ENCODE measurements around the gene SLC25A30. TPM values are rescaled to one million over a fixed set of nuclear protein-coding genes. Genes with fewer than 3 reads are reported as not detected.

SLC25A30 gene
- total and polyA plus RNA-seq, 9 of the 15 experiments (the other 6 are each of a cell fraction or from before 2014, with no cell fraction given), result 1.1 to 11.1 (median 5.6) TPM

DNA sequence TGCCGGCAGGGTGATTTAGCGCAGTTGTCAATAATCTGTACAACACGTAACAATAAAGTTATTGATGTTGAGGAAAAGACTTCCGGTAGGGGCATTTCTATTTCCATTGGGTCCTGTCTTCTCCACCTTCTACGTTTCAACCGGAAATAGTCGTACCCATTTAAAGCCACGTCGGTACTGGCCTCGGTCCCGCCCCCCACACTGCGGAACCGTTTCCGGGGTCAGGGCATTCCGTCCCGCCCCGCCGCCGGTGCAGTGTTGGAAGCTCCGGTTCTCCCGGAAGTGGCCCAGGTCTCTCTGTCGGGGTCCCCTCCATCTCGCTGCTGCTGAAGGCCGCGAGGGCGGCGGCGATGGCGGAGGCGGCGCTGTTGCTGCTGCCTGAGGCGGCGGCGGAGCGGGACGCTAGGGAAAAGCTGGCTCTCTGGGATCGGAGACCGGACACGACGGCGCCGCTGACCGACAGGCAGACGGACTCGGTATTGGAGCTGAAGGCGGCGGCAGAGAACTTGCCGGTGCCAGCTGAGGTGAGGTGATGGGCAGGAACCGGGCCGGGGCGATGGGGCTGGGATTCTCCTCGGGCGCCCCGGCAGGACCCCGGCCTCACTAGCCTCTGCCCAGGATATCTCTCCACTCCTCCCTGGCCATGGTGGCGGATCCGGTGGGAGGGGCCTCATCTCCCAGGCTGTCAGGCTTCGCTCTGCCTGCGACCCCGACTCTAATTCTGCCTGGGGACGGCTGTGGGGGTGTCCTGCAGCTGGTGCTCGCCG is 46.7 kb upstream of the SLC25A30 start, which contains the start of gene COG3 (continued):
- TF ChIP-seq NONO (IDR thresholded peaks at IDR 0.05; ENCODE audit: low read depth in 2 of 2, low read length in 1 of 2) (peak in 1 of 2 experiments; percentile 26; a peak in 1 of 4 replicates), ZNF778 (CRISPR knock-in tag; IDR thresholded peaks at IDR 0.05) (no peak), MCM3 (IDR thresholded peaks at IDR 0.05) (no peak), SNRNP70 (optimal IDR thresholded peaks at IDR 0.05; ENCODE audit: low read depth, low read length) (no peak), TAF1 (IDR thresholded peaks at IDR 0.05; ENCODE audit: control insufficient read depth, extremely low read depth, insufficient read depth, low read length, severe bottlenecking) (peak; percentile 74), ZNF253 (CRISPR knock-in tag; conservative IDR thresholded peaks at IDR 0.05) (no peak), KAT8 (IDR thresholded peaks at IDR 0.05; ENCODE audit: low read depth) (no peak), EGR1 (conservative IDR thresholded peaks at IDR 0.05) (0 out of 2 replicates have a peak, but pooled peaks have one; percentile 13), SMARCB1 (IDR thresholded peaks at IDR 0.05; ENCODE audit: insufficient read length, low read depth) (no peak), SMARCA5 (IDR thresholded peaks at IDR 0.05) (no peak), ELF2 (CRISPR knock-in tag; IDR thresholded peaks at IDR 0.05) (peak; percentile 73), SRSF1 (IDR thresholded peaks at IDR 0.05; ENCODE audit: low read depth, low read length) (no peak), ZSCAN32 (CRISPR knock-in tag; IDR thresholded peaks at IDR 0.05) (no peak), SIN3B (IDR thresholded peaks at IDR 0.05; ENCODE audit: low read depth) (no peak; the same call in 1 of the 2 replicates), MTF1 (CRISPR knock-in tag; IDR thresholded peaks at IDR 0.05; ENCODE audit: borderline replicate concordance) (no peak)
- TF ChIP-seq, protein P1, sequence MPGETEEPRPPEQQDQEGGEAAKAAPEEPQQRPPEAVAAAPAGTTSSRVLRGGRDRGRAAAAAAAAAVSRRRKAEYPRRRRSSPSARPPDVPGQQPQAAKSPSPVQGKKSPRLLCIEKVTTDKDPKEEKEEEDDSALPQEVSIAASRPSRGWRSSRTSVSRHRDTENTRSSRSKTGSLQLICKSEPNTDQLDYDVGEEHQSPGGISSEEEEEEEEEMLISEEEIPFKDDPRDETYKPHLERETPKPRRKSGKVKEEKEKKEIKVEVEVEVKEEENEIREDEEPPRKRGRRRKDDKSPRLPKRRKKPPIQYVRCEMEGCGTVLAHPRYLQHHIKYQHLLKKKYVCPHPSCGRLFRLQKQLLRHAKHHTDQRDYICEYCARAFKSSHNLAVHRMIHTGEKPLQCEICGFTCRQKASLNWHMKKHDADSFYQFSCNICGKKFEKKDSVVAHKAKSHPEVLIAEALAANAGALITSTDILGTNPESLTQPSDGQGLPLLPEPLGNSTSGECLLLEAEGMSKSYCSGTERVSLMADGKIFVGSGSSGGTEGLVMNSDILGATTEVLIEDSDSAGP (CRISPR knock-in tag; IDR thresholded peaks at IDR 0.05), result no peak
- TF ChIP-seq, protein P2, sequence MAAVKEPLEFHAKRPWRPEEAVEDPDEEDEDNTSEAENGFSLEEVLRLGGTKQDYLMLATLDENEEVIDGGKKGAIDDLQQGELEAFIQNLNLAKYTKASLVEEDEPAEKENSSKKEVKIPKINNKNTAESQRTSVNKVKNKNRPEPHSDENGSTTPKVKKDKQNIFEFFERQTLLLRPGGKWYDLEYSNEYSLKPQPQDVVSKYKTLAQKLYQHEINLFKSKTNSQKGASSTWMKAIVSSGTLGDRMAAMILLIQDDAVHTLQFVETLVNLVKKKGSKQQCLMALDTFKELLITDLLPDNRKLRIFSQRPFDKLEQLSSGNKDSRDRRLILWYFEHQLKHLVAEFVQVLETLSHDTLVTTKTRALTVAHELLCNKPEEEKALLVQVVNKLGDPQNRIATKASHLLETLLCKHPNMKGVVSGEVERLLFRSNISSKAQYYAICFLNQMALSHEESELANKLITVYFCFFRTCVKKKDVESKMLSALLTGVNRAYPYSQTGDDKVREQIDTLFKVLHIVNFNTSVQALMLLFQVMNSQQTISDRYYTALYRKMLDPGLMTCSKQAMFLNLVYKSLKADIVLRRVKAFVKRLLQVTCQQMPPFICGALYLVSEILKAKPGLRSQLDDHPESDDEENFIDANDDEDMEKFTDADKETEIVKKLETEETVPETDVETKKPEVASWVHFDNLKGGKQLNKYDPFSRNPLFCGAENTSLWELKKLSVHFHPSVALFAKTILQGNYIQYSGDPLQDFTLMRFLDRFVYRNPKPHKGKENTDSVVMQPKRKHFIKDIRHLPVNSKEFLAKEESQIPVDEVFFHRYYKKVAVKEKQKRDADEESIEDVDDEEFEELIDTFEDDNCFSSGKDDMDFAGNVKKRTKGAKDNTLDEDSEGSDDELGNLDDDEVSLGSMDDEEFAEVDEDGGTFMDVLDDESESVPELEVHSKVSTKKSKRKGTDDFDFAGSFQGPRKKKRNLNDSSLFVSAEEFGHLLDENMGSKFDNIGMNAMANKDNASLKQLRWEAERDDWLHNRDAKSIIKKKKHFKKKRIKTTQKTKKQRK (IDR thresholded peaks at IDR 0.05; ENCODE audit: borderline replicate concordance, low read depth, low read length), result no peak
- TF ChIP-seq, protein P3, sequence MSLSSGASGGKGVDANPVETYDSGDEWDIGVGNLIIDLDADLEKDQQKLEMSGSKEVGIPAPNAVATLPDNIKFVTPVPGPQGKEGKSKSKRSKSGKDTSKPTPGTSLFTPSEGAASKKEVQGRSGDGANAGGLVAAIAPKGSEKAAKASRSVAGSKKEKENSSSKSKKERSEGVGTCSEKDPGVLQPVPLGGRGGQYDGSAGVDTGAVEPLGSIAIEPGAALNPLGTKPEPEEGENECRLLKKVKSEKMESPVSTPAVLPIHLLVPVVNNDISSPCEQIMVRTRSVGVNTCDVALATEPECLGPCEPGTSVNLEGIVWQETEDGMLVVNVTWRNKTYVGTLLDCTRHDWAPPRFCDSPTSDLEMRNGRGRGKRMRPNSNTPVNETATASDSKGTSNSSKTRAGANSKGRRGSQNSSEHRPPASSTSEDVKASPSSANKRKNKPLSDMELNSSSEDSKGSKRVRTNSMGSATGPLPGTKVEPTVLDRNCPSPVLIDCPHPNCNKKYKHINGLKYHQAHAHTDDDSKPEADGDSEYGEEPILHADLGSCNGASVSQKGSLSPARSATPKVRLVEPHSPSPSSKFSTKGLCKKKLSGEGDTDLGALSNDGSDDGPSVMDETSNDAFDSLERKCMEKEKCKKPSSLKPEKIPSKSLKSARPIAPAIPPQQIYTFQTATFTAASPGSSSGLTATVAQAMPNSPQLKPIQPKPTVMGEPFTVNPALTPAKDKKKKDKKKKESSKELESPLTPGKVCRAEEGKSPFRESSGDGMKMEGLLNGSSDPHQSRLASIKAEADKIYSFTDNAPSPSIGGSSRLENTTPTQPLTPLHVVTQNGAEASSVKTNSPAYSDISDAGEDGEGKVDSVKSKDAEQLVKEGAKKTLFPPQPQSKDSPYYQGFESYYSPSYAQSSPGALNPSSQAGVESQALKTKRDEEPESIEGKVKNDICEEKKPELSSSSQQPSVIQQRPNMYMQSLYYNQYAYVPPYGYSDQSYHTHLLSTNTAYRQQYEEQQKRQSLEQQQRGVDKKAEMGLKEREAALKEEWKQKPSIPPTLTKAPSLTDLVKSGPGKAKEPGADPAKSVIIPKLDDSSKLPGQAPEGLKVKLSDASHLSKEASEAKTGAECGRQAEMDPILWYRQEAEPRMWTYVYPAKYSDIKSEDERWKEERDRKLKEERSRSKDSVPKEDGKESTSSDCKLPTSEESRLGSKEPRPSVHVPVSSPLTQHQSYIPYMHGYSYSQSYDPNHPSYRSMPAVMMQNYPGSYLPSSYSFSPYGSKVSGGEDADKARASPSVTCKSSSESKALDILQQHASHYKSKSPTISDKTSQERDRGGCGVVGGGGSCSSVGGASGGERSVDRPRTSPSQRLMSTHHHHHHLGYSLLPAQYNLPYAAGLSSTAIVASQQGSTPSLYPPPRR (CRISPR knock-in tag; IDR thresholded peaks at IDR 0.05; ENCODE audit: borderline replicate concordance), result no peak

All from K562 (cell line).